ENCODE data around the gene TRIP10. TPM values are rescaled to one million over a fixed set of nuclear protein-coding genes. Genes with fewer than 3 reads are reported as not detected.

Gene TRIP10
- total and polyA plus RNA-seq, 2 of the 13 experiments (the other 11 are each of a cell fraction or from before 2014, with no cell fraction given), result 32.5 to 33.2 TPM

GRCh38 chr19:6729573-6730152, 9.8 kb upstream of the TRIP10 start:
- POLR2A ChIA-PET, result interaction anchor here (0.7 to 3.8 kb wide), 6 partner anchors 8 to 37 kb away, joined by 3 to 187 read pairs (median 24); partner anchors contain the start of genes C3 and GPR108
- 27% methylated on average over 15 of the region's 23 CpGs for WGBS (ENCODE audit: low lambda C conversion rate)
- no peak overlapping the region for H2AFZ ChIP-seq (ENCODE audit: low read length)
- BruUV-seq (replicated peaks), result TSS peak; percentile 62
- H4K20me1 ChIP-seq (ENCODE audit: insufficient read depth, low read length), result no peaks in the 10 kb centered on the region
- H3K79me2 ChIP-seq (ENCODE audit: insufficient read depth, low read length), result peaks cover 2% of the 10 kb centered on the region
- peak overlapping the region; percentile 86 for H3K9ac ChIP-seq (ENCODE audit: insufficient read depth, low read depth, low read length)
- CTCF ChIA-PET (ENCODE audit: low intra/inter-chr PET ratio, low total read pairs), result no interaction called here
- FAIRE-seq (no peak), ATAC-seq (peak; percentile 7), DNase-seq (ENCODE audit: low spot score) (no peak)
- intact Hi-C loops (cut with micrococcal nuclease; ENCODE audit: unreplicated experiment), result loop anchor here (1.0 to 10.0 kb wide), 2 partner anchors 9 to 1145 kb away; partner anchors contain the start of genes C3 and PRR36
- H3K9me3 ChIP-seq (ENCODE audit: low read length), result no peaks in the 10 kb centered on the region
- no peaks in the 10 kb centered on the region for H3K27me3 ChIP-seq (ENCODE audit: control insufficient read depth in 1 of 2, insufficient read depth in 2 of 2, low read length in 2 of 2)
- peaks cover 71% of the 10 kb centered on the region for H3K4me1 ChIP-seq (ENCODE audit: insufficient read depth, low read length)
- H3K27ac ChIP-seq (ENCODE audit: extremely low read length, insufficient read depth, low read length), result peak overlapping the region; percentile 99
- in situ Hi-C loops (cut with HindIII; ENCODE audit: extremely low pct_ligation_motif_present, low pct_unique_long_range_greater_than_20kb), result no loop called here
- peak overlapping the region; percentile 99 for H3K4me2 ChIP-seq (ENCODE audit: low read depth, low read length)
- peak overlapping the region; percentile 48 to 70 (median 63); a peak in 5 of 6 replicates for H3K4me3 ChIP-seq (replicated peaks in 1 of 3; ENCODE audit: insufficient read depth in 1 of 3, low read depth in 2 of 3, low read length in 3 of 3)
- H3K36me3 ChIP-seq (replicated peaks in 1 of 2; ENCODE audit: control insufficient read depth in 1 of 2, insufficient read depth in 2 of 2, low read length in 2 of 2), result peaks cover 0 to 2% of the 10 kb centered on the region in 2 experiments; a peak in 2 of 5 replicates
- TF ChIP-seq ATF1 (CRISPR knock-in tag; IDR thresholded peaks at IDR 0.05) (no peak), ZNF580 (CRISPR knock-in tag; IDR thresholded peaks at IDR 0.05; ENCODE audit: borderline replicate concordance, low read depth) (no peak), NR2F6 (IDR thresholded peaks at IDR 0.05) (peak; percentile 82; the same call in 1 of the 2 replicates), NR2F6 (CRISPR knock-in tag; IDR thresholded peaks at IDR 0.05) (peak; percentile 77), KDM6A (CRISPR knock-in tag; IDR thresholded peaks at IDR 0.05; ENCODE audit: low read depth) (no peak), ZNF639 (CRISPR knock-in tag; conservative IDR thresholded peaks at IDR 0.05) (no peak), ZNF619 (CRISPR knock-in tag; IDR thresholded peaks at IDR 0.05) (peak; percentile 33; the same call in 1 of the 2 replicates), AKAP8 (CRISPR knock-in tag; IDR thresholded peaks at IDR 0.05) (no peak), NFATC3 (CRISPR knock-in tag; IDR thresholded peaks at IDR 0.05) (no peak), MZF1 (CRISPR knock-in tag; IDR thresholded peaks at IDR 0.05; ENCODE audit: borderline replicate concordance) (no peak), ZNF83 (CRISPR knock-in tag; IDR thresholded peaks at IDR 0.05; ENCODE audit: borderline replicate concordance) (no peak), ETV5 (CRISPR knock-in tag; IDR thresholded peaks at IDR 0.05; ENCODE audit: borderline replicate concordance) (no peak), ZNF558 (CRISPR knock-in tag; IDR thresholded peaks at IDR 0.05; ENCODE audit: borderline replicate concordance) (0 out of 2 replicates have a peak, but pooled peaks have one; percentile 66), ZNF782 (CRISPR knock-in tag; IDR thresholded peaks at IDR 0.05; ENCODE audit: borderline replicate concordance) (no peak), SALL1 (CRISPR knock-in tag; IDR thresholded peaks at IDR 0.05) (no peak), ZNF30 (CRISPR knock-in tag; IDR thresholded peaks at IDR 0.05) (no peak), IKZF1 (IDR thresholded peaks at IDR 0.05) (no peak), RFXANK (CRISPR knock-in tag; IDR thresholded peaks at IDR 0.05) (no peak), HNRNPH1 (optimal IDR thresholded peaks at IDR 0.05; ENCODE audit: low read depth, low read length) (no peak), NR3C1 (CRISPR knock-in tag; IDR thresholded peaks at IDR 0.05) (no peak), RBAK (CRISPR knock-in tag; IDR thresholded peaks at IDR 0.05) (no peak), YY1 (IDR thresholded peaks at IDR 0.05; ENCODE audit: insufficient read depth, insufficient replicate concordance, low read depth, low read length) (peak; percentile 49), ZIK1 (CRISPR knock-in tag; IDR thresholded peaks at IDR 0.05; ENCODE audit: borderline replicate concordance, low read depth) (no peak), ZNF317 (CRISPR knock-in tag; IDR thresholded peaks at IDR 0.05) (0 out of 2 replicates have a peak, but pooled peaks have one; percentile 1)
- TF ChIP-seq, protein P1, sequence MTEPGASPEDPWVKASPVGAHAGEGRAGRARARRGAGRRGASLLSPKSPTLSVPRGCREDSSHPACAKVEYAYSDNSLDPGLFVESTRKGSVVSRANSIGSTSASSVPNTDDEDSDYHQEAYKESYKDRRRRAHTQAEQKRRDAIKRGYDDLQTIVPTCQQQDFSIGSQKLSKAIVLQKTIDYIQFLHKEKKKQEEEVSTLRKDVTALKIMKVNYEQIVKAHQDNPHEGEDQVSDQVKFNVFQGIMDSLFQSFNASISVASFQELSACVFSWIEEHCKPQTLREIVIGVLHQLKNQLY (CRISPR knock-in tag; IDR thresholded peaks at IDR 0.05), result no peak

All from HepG2 (cell line).